Left ventricle myocardium inferior (tissue), 1 donor: ENCODE results near the gene STXBP5L. TPM values are rescaled to one million over a fixed set of nuclear protein-coding genes. Genes with fewer than 3 reads are reported as not detected.
"Not testable (repeated sequence)": the region's sequence is repeated elsewhere in the genome, so short reads cannot be mapped to it uniquely, and the experiment has no call there.

Experiments used
- DNase-seq: peaks from one replicate; pipeline ENCODE4 v3.0.0-alpha.2; 2020
- H3K27ac ChIP-seq: fragments of 200-600 bp; replicated peaks from 2 replicates; pipeline ENCODE4 v1.8.0; 2021
- H3K27me3 ChIP-seq: fragments of 200-600 bp; 2 replicates; pipeline ENCODE4 v1.8.0; 2021; ENCODE audit warnings: low read depth
- H3K36me3 ChIP-seq: fragments of 200-600 bp; 2 replicates; pipeline ENCODE4 v1.8.0; 2021
- H3K4me1 ChIP-seq: fragments of 200-600 bp; 2 replicates; pipeline ENCODE4 v1.8.0; 2021
- H3K4me3 ChIP-seq: fragments of 200-600 bp; 2 replicates; pipeline ENCODE4 v1.8.0; 2021; ENCODE audit warnings: mild to moderate bottlenecking, moderate library complexity
- H3K9me3 ChIP-seq: fragments of 200-600 bp; replicated peaks from 2 replicates; pipeline ENCODE4 v1.8.0; 2021
- intact Hi-C: fragments of 100-400 bp; cut with micrococcal nuclease; formaldehyde crosslinking; loops from one replicate; pipeline ENCODE4 v1.11.0; 2022
- total RNA-seq: library from RNA; stranded (reverse); fragmentation: NEBNext Ultra II Directional; extraction: Animal tissue kit (Norgen Biotek cat#: 25700); gene quantifications from one replicate; pipeline ENCODE4 v1.2.1, GENCODE V29; 2021
- TF ChIP-seq, protein P1 (sequence below): fragments of 200-600 bp; IDR thresholded peaks from 2 replicates; pipeline ENCODE4 v1.8.0; 2021; ENCODE audit warnings: antibody characterized with exemption, mild to moderate bottlenecking, borderline replicate concordance
- donor health status: DM: no; HTN: yes; CAD: no; lungs with severe emphysema.

The STXBP5L gene
- total RNA-seq, 1 donor from 2014 or later = not detected

DNA sequence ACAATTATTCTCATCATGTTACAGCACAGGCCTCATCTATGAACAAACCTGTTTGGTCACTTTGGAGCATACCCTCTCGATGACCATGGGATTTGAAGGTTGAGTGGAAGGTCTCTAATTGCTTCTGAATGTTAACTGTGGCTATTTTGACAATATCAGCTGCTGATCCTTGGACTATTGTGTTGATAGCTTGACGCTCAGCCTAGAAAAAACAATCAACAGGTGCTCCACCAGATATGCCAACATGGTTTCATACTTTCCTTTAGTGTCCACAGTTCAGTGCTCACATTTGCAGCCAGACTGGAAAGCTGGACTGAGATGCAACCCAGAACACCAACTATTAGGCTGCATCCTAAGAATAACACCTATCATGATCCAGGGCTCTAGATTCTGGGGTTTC lies 528.1 kb downstream of the STXBP5L start:
- DNase-seq = no peak
- Histone ChIP-seq H3K4me1 (no peaks in the 10 kb centered on the region), H3K4me3 (no peak overlapping the region), H3K27ac (no peak overlapping the region), H3K9me3 (no peaks in the 10 kb centered on the region), H3K36me3 (no peaks in the 10 kb centered on the region), H3K27me3 (no peaks in the 10 kb centered on the region)
- TF ChIP-seq, protein P1, sequence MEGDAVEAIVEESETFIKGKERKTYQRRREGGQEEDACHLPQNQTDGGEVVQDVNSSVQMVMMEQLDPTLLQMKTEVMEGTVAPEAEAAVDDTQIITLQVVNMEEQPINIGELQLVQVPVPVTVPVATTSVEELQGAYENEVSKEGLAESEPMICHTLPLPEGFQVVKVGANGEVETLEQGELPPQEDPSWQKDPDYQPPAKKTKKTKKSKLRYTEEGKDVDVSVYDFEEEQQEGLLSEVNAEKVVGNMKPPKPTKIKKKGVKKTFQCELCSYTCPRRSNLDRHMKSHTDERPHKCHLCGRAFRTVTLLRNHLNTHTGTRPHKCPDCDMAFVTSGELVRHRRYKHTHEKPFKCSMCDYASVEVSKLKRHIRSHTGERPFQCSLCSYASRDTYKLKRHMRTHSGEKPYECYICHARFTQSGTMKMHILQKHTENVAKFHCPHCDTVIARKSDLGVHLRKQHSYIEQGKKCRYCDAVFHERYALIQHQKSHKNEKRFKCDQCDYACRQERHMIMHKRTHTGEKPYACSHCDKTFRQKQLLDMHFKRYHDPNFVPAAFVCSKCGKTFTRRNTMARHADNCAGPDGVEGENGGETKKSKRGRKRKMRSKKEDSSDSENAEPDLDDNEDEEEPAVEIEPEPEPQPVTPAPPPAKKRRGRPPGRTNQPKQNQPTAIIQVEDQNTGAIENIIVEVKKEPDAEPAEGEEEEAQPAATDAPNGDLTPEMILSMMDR = no peak
- intact Hi-C loops = no loop called here

GRCh38 chr3:121436641-121437040 lies 528.6 kb downstream of the STXBP5L start:
- Histone ChIP-seq H3K9me3 (no peaks in the 10 kb centered on the region), H3K27me3 (no peaks in the 10 kb centered on the region), H3K4me1 (no peaks in the 10 kb centered on the region), H3K27ac (no peak overlapping the region), H3K36me3 (no peaks in the 10 kb centered on the region), H3K4me3 (no peak overlapping the region)
- DNase-seq = no peak
- TF ChIP-seq, protein P1 = no peak
- intact Hi-C loops = no loop called here

DNA sequence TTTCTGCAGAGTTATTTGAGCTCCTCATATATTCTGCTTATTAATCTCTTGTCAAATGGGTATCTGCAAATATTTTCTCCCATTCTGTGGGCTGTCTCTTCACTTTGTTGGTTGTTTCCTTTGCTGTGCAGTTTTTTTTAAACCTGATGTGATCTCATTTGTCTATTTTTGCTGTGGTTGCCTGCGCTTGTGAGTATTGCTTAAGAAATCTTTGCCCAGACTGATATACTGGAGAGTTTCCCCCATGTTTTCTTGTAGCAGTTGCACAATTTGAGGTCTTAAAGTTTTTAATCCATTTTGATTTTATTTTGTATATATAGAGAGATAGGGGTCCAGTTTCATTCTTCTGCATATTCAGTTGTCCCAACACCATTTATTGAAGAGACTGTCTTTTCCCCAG lies 535.5 kb downstream of the STXBP5L start:
- Histone ChIP-seq H3K9me3 (no peaks in the 10 kb centered on the region), H3K27ac (no peak overlapping the region), H3K4me3 (no peak overlapping the region), H3K4me1 (no peaks in the 10 kb centered on the region), H3K27me3 (no peaks in the 10 kb centered on the region), H3K36me3 (no peaks in the 10 kb centered on the region)
- TF ChIP-seq, protein P1 = no peak
- no peak for DNase-seq
- intact Hi-C loops = no loop called here

DNA sequence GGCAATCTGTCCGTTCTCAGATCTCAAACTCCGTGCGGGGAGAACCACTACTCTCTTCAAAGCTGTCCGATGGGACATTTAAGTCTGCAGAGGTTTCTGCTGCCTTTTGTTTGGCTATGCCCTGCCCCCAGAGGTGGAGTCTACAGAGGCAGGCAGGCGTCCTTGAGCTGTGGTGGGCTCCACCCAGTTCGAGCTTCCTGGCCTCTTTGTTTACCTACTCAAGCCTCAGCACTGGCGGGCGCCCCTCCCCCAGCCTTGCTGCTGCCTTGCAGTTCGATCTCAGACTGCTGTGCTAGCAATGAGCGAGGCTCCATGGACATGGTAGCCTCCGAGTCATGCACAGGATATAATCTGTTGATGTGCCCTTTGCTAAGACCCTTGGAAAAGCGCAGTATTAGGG lies 543.7 kb downstream of the STXBP5L start:
- DNase-seq, H3K27ac ChIP-seq, H3K9me3 ChIP-seq, H3K27me3 ChIP-seq, intact Hi-C loops, H3K4me3 ChIP-seq, H3K4me1 ChIP-seq, H3K36me3 ChIP-seq: not testable (repeated sequence)

DNA sequence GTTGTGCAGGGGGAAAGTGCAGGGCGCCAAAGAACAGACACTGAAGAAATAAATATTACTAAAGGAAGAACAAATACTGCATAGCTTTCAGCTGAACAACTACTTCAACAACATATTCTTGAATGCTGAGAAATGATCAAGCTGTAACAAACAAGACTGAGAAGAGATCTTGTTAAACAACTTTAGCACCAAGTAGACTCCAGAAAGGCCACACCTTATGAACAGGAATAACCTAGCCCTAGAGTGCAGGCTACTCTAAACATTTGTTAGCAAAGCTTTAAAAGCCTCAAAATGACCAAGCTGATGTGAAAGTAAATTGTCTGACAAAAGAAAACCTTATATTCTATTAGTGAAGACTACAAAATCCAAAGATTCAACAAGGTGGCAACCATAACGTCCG lies 554.6 kb downstream of the STXBP5L start:
- Histone ChIP-seq H3K36me3 (no peaks in the 10 kb centered on the region), H3K4me1 (no peaks in the 10 kb centered on the region), H3K4me3 (no peak overlapping the region), H3K9me3 (no peaks in the 10 kb centered on the region), H3K27me3 (no peaks in the 10 kb centered on the region), H3K27ac (no peak overlapping the region)
- intact Hi-C loops = no loop called here
- no peak for DNase-seq
- TF ChIP-seq, protein P1 = no peak

GRCh38 chr3:121463745-121464144 lies 555.7 kb downstream of the STXBP5L start:
- Histone ChIP-seq H3K36me3 (no peaks in the 10 kb centered on the region), H3K27me3 (no peaks in the 10 kb centered on the region), H3K27ac (no peak overlapping the region), H3K4me1 (no peaks in the 10 kb centered on the region), H3K9me3 (no peaks in the 10 kb centered on the region), H3K4me3 (no peak overlapping the region)
- TF ChIP-seq, protein P1 = no peak
- intact Hi-C loops = no loop called here
- DNase-seq = no peak
